Adrenal gland (tissue), 12 donors: Measurements from ENCODE around the gene C10orf105. TPM values are rescaled to one million over a fixed set of nuclear protein-coding genes. Genes with fewer than 3 reads are reported as not detected.

Experiments used
- DNase-seq, 7 donors: peaks; one replicate each; pipeline ENCODE4 v3.0.0-alpha.2; 2019 to 2020
- H3K27ac ChIP-seq, 5 donors: fragments of 200-600 bp; sonication (generic) in 4 of 5; 1 replicate in 3 of 5; 2 replicates in 2 of 5; pipeline versions ENCODE4 v1.5.1 to v1.8.0; 2016 to 2020; ENCODE audit warnings: mild to moderate bottlenecking in 1 of 5
- H3K27me3 ChIP-seq: fragments of 200-600 bp; 2 replicates; pipeline ENCODE4 v1.8.0; 2021
- H3K36me3 ChIP-seq, 2 donors: fragments of 200-600 bp; replicated peaks in 1 of 2; 1 replicate in 1 of 2; 2 replicates in 1 of 2; pipeline versions ENCODE4 v1.5.1 to v1.8.0; 2018 to 2022
- H3K4me1 ChIP-seq, 2 donors: fragments of 200-600 bp; replicated peaks in 1 of 2; 1 replicate in 1 of 2; 2 replicates in 1 of 2; pipeline versions ENCODE4 v1.5.1 to v1.8.0; 2018 to 2021
- H3K4me3 ChIP-seq, 4 donors: fragments of 200-600 bp; sonication (generic) in 3 of 4; one replicate each; pipeline ENCODE4 v1.5.1; 2016 to 2018
- H3K9me3 ChIP-seq, 3 donors: fragments of 200-600 bp; sonication (generic) in 1 of 3; replicated peaks in 1 of 3; 1 replicate in 2 of 3; 2 replicates in 1 of 3; pipeline versions ENCODE4 v1.5.1 to v1.8.0; 2016 to 2021
- CTCF ChIP-seq, 6 experiments: fragments of 450-650 bp in 4 of 6; fragments of 200-600 bp in 2 of 6; sonication (generic) in 1 of 6; IDR thresholded peaks; 1 replicate in 5 of 6; 2 replicates in 1 of 6; pipeline versions ENCODE4 v1.5.1 to v1.8.0; 2016 to 2021; ENCODE audit warnings: antibody characterized with exemption in 6 of 6, mild to moderate bottlenecking in 2 of 6, moderate library complexity in 1 of 6
- POLR2A ChIP-seq, 2 donors: fragments of 450-650 bp; IDR thresholded peaks; one replicate each; pipeline ENCODE4 v1.6.1; 2017; ENCODE audit warnings: antibody characterized with exemption in 2 of 2, mild to moderate bottlenecking in 2 of 2, moderate library complexity in 1 of 2
- WGBS, 4 donors: extraction: QIAGEN DNeasy Blood & Tissue Kit in 2 of 4; methylation state at CpG; one replicate each; pipeline versions ENCODE4 v1.1.5 to v1.1.7; 2013 to 2017; 5-methylcytosine and 5-hydroxymethylcytosine counted together
- intact Hi-C, 2 donors: fragments of 100-400 bp; cut with DNase I; formaldehyde crosslinking; loops; one replicate each; pipeline versions ENCODE4 v1.14.1 to v1.15.0; 2022 to 2023
- polyA plus RNA-seq, 3 donors: library from polyadenylated mRNA; stranded (reverse); fragments of 200-250 nt in 2 of 3; fragments of 350-450 nt in 1 of 3; fragmentation: Illumina TruSeq in 1 of 3; extraction: RNeasy Lipid Tissue Mini Kit (QIAGEN cat#74804) in 1 of 3; gene quantifications; one replicate each; pipeline ENCODE4 v1.2.3, GENCODE V29; 2013 to 2014
- total RNA-seq, 9 donors: library from RNA; depleted of rRNA in 4 of 9; stranded (reverse); fragments of >200 nt in 4 of 9; fragments of 120-200 nt in 1 of 9; fragmentation: NEBNext Ultra II Directional in 1 of 9; extraction: Animal tissue kit (Norgen Biotek cat#: 25700) in 1 of 9; gene quantifications; one replicate each; pipeline versions ENCODE4 v1.1.0 to v1.2.4, GENCODE V29; 2013 to 2023
- donor health status: healthy with polysubstance abuse.
- donor health status: Bipolar disorder and iron deficiency.
- donor health status: DM: yes; HTN: yes; CAD: no.
- donor health status: DM: no; HTN: no; CAD: no.
- donor health status: DM: no; HTN: no; CAD: no.
- donor health status: DM: yes; HTN: yes; CAD: no.

The C10orf105 gene
- total and polyA plus RNA-seq, 12 donors = under 0.01 to 0.48 (median 0.07) TPM; not detected in 2

DNA sequence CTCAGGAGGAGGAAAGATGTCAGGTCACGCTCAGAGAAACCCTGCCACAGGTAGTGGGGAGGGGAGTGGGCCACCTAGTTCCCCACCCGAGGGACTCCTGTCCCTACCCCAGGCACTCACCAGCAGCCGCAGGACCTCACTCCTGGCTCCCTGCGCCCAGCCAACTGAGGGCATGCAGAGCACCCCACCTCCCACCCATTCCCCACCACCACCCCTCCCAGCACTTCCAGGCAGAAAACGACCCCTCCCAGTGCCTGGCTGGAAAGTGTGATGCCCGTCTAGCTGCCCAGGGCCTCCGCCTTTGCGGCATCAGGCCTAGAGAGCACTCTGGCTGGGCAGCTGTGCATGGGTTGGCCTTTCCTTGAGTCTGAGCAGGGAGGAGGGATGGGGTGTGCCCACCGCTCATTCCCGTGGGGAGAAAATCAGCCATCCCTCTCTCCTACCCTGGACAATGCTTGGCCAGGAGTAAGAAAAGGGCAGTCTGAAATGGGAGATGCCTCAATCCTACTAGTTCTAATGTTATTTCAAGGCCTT is 1.3 kb downstream of the C10orf105 start:
- intact Hi-C loops = no loop called here
- Histone ChIP-seq H3K4me1 (peaks cover 10 to 28% of the 10 kb centered on the region in 2 donors), H3K4me3 (no peak overlapping the region), H3K27ac (peak overlapping the region in 3 of 5 donors; percentile 15 to 85 (median 17)), H3K9me3 (no peaks in the 10 kb centered on the region), H3K36me3 (no peaks in the 10 kb centered on the region), H3K27me3 (no peaks in the 10 kb centered on the region)
- TF ChIP-seq CTCF (IDR thresholded peaks at IDR 0.05) = no peak
- TF ChIP-seq POLR2A (IDR thresholded peaks at IDR 0.05) = no peak
- no peak for DNase-seq
- WGBS, 4 donors = 69 to 80% (median 78%) methylated on average over 2 to 10 of the region's 10 CpGs

DNA sequence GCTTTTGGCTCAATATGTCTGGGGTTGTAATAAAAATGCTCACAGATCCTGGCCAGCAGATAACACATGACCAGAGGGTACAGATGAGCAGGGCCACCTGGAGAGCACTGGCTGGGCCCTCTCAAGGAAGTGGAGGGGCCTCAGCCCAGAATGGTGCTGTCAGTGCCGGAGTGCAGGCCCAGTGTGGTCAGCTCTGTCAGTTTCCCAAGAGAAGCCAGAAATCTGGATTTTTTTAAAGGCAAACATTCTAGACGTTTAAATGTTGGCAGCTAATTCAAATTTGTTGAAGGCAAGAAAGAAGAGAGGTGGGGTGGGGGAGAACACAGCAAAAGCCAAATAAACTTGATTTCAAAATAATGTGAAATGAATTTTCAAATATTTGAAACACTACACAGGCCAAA is 2.0 kb downstream of the C10orf105 start:
- peaks cover 17 to 35% of the 10 kb centered on the region in 2 donors for H3K4me1 ChIP-seq
- H3K9me3 ChIP-seq = no peaks in the 10 kb centered on the region
- H3K36me3 ChIP-seq = no peaks in the 10 kb centered on the region
- TF ChIP-seq POLR2A (IDR thresholded peaks at IDR 0.05) = no peak
- TF ChIP-seq CTCF (IDR thresholded peaks at IDR 0.05) = no peak
- 65 to 77% (median 67%) methylated on average over 2 of the region's 2 CpGs for WGBS, 4 donors
- H3K27ac ChIP-seq = peak overlapping the region in 1 of 5 donors; percentile 85
- DNase-seq = no peak
- H3K27me3 ChIP-seq = no peaks in the 10 kb centered on the region
- H3K4me3 ChIP-seq = no peak overlapping the region
- intact Hi-C loops = no loop called here

DNA sequence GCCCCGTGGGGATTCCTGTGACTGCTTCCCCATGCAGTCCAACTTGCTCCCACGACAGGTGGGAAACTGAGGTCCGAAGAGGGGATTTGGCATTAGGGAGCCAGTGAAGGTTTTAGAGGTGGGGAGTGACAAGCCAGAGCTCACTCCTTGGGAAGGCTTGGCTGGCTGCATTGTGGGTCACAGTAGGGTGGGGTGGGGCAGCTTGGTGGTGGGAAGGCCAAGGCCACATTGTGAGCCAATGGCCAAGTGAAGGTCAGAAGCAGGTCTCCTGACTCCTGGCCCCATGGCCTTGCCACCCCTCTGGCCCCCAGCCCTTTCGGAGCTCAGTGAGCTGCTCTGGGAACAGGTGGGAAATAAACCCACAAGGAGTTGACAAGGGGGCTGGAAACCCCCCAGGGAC is 2.5 kb downstream of the C10orf105 start:
- Histone ChIP-seq H3K9me3 (no peaks in the 10 kb centered on the region), H3K4me3 (no peak overlapping the region), H3K27me3 (no peaks in the 10 kb centered on the region), H3K27ac (peak overlapping the region in 2 of 5 donors; percentile 34 to 85), H3K4me1 (peaks cover 18 to 36% of the 10 kb centered on the region in 2 donors), H3K36me3 (no peaks in the 10 kb centered on the region)
- intact Hi-C loops = no loop called here
- 78 to 92% (median 84%) methylated on average over 4 of the region's 4 CpGs for WGBS, 4 donors
- TF ChIP-seq POLR2A (IDR thresholded peaks at IDR 0.05) = no peak
- no peak for TF ChIP-seq CTCF (IDR thresholded peaks at IDR 0.05)
- no peak for DNase-seq

- H3K4me3 ChIP-seq = no peak overlapping the region
- WGBS, 4 donors = 85 to 89% (median 85%) methylated on average over 4 to 5 of the region's 5 CpGs
- H3K4me1 ChIP-seq = peaks cover 18 to 36% of the 10 kb centered on the region in 2 donors
- no peaks in the 10 kb centered on the region for H3K27me3 ChIP-seq
- H3K9me3 ChIP-seq = no peaks in the 10 kb centered on the region
- no peak for TF ChIP-seq CTCF (IDR thresholded peaks at IDR 0.05)
- TF ChIP-seq POLR2A (IDR thresholded peaks at IDR 0.05) = no peak
- no peaks in the 10 kb centered on the region for H3K36me3 ChIP-seq
- DNase-seq = no peak
- intact Hi-C loops = no loop called here
- peak overlapping the region in 1 of 5 donors; percentile 85 for H3K27ac ChIP-seq
Measured at GRCh38 chr10:71716426-71716825, 3.2 kb downstream of the C10orf105 start.
